ENCODE data around the gene ZC3H14.

- TF ChIP-seq POLR2A (IDR thresholded peaks at IDR 0.05) (no peak), CTCF (IDR thresholded peaks at IDR 0.05) (no peak)
These were observed 45.0 kb downstream of the ZC3H14 start for GRCh38 chr14:88607829-88608228.

All from Peyer's patch (tissue), 4 donors.